PC-3 (cell line): ENCODE results near the gene METTL26. TPM values are rescaled to one million over a fixed set of nuclear protein-coding genes. Genes with fewer than 3 reads are reported as not detected.

Source experiments
- ATAC-seq: fragments of 200-7000 bp; cut with Tn5 transposase; 2 replicates; pipeline ENCODE4 v1.9.1; 2020; ENCODE audit warnings: mild to moderate bottlenecking, moderate library complexity
- BruUV-seq: library from RNA; stranded (reverse); fragments of 400-500 nt; replicated peaks from 2 replicates; lab custom pipeline; 2021; lab: Mats Ljungman, UMichigan
- CTCF ChIA-PET: fragments of 300-600 bp; sonication (Branson Sonifier 250); formaldehyde crosslinking; loops from one replicate; lab custom pipeline; 2022; ENCODE audit warnings: antibody characterized with exemption; lab: Charles Lee
- POLR2A ChIA-PET: fragments of 300-600 bp; sonication (Branson Sonifier 250); formaldehyde crosslinking; loops from one replicate; lab custom pipeline; 2022; ENCODE audit warnings: antibody characterized with exemption; ENCODE audit not compliant: unreplicated experiment; lab: Charles Lee
- DNase-seq: peaks from one replicate; pipeline ENCODE4 v3.0.0-alpha.2; 2015
- H2AFZ ChIP-seq: fragments of 300-600 bp; sonication (generic); 2 replicates; pipeline ENCODE4 v1.6.0; 2016; ENCODE audit warnings: antibody characterized with exemption, low read length
- H3F3A ChIP-seq: fragments of 300-600 bp; sonication (generic); one replicate; pipeline ENCODE4 v1.6.0; 2017; ENCODE audit warnings: antibody characterized with exemption, low read length, control low read depth, mild to moderate bottlenecking; ENCODE audit not compliant: unreplicated experiment
- H3K27ac ChIP-seq: fragments of 300-600 bp; sonication (generic); 2 replicates; pipeline ENCODE4 v1.5.1; 2016; ENCODE audit warnings: mild to moderate bottlenecking, low read length
- H3K27me3 ChIP-seq: fragments of 300-600 bp; sonication (generic); 2 replicates; pipeline ENCODE4 v1.6.1; 2016; ENCODE audit warnings: low read length, mixed read lengths
- H3K36me3 ChIP-seq: fragments of 300-600 bp; sonication (generic); 2 replicates; pipeline ENCODE4 v1.6.1; 2016; ENCODE audit warnings: low read depth, mixed run types, low read length, mixed read lengths
- H3K4me1 ChIP-seq: fragments of 300-600 bp; sonication (generic); 2 replicates; pipeline ENCODE4 v1.5.1; 2016; ENCODE audit warnings: low read length; ENCODE audit not compliant: insufficient read depth
- H3K4me2 ChIP-seq: fragments of 300-600 bp; sonication (generic); 2 replicates; pipeline ENCODE4 v1.6.0; 2016; ENCODE audit warnings: low read length
- H3K4me3 ChIP-seq: fragments of 300-600 bp; sonication (generic); 2 replicates; pipeline ENCODE4 v1.5.1; 2016; ENCODE audit warnings: mild to moderate bottlenecking, low read length, mixed read lengths
- H3K79me2 ChIP-seq: fragments of 300-600 bp; sonication (generic); 2 replicates; pipeline ENCODE4 v1.6.1; 2017; ENCODE audit warnings: low read length, mixed read lengths
- H3K9ac ChIP-seq: fragments of 300-600 bp; sonication (generic); 2 replicates; pipeline ENCODE4 v1.6.0; 2016; ENCODE audit warnings: mild to moderate bottlenecking, low read length
- H3K9me2 ChIP-seq: fragments of 300-600 bp; sonication (generic); replicated peaks from 2 replicates; pipeline ENCODE4 v1.6.1; 2016; ENCODE audit warnings: mixed run types, low read length, mixed read lengths
- H3K9me3 ChIP-seq: fragments of 300-600 bp; sonication (generic); 2 replicates; pipeline ENCODE4 v1.6.1; 2016; ENCODE audit warnings: low read length, mixed read lengths
- H4K20me1 ChIP-seq: fragments of 300-600 bp; sonication (generic); 2 replicates; pipeline ENCODE4 v1.6.1; 2016; ENCODE audit warnings: low read length, mixed read lengths
- CTCF ChIP-seq: fragments of 300-600 bp; sonication (generic); conservative IDR thresholded peaks from 2 replicates; pipeline ENCODE4 v1.5.1; 2017; ENCODE audit warnings: antibody characterized with exemption, low read depth, mild to moderate bottlenecking, low read length
- EZH2 ChIP-seq: fragments of 300-600 bp; sonication (generic); IDR thresholded peaks from one replicate; pipeline ENCODE4 v1.6.1; 2017; ENCODE audit warnings: antibody characterized with exemption, mild to moderate bottlenecking, low read length; ENCODE audit not compliant: unreplicated experiment
- EZH2phosphoT487 ChIP-seq: fragments of 300-600 bp; sonication (generic); IDR thresholded peaks from 2 replicates; pipeline ENCODE4 v1.6.1; 2018; ENCODE audit warnings: mild to moderate bottlenecking, antibody characterized with exemption, low read length, borderline replicate concordance
- intact Hi-C: fragments of 100-400 bp; cut with micrococcal nuclease; formaldehyde crosslinking; loops from 2 replicates; pipeline ENCODE4 v1.9.0; 2023
- total RNA-seq: library from RNA; depleted of rRNA; stranded (reverse); fragments of >200 nt; gene quantifications from 2 replicates; pipeline ENCODE4 v1.2.3, GENCODE V29; 2014

METTL26 gene
- total RNA-seq, 1 experiment from 2014 or later = 179 TPM

- H3K9me2 ChIP-seq = no peaks in the 10 kb centered on the region
- no peaks in the 10 kb centered on the region for H3F3A ChIP-seq
- H3K4me3 ChIP-seq = 0 out of 2 replicates have a peak overlapping the region, but pooled peaks have one; percentile 90
- peaks cover 34% of the 10 kb centered on the region for H3K79me2 ChIP-seq
- POLR2A ChIA-PET = no interaction called here
- DNase-seq (no peak), ATAC-seq (no peak)
- no peak for TF ChIP-seq EZH2phosphoT487
- no peak for TF ChIP-seq CTCF
- no peak for TF ChIP-seq EZH2
- no peak overlapping the region for H2AFZ ChIP-seq
- no peaks in the 10 kb centered on the region for H3K36me3 ChIP-seq
- peak overlapping the region; percentile 89 for H3K4me2 ChIP-seq
- H3K9me3 ChIP-seq = no peaks in the 10 kb centered on the region
- intact Hi-C loops = loop anchor here (5.0 to 10.0 kb wide), 2 partner anchors 50 to 62 kb away; partner anchors contain the start of genes CAPN15 and METTL26
- no peak overlapping the region for H3K9ac ChIP-seq
- peaks cover 9% of the 10 kb centered on the region; the same call in 1 of the 2 replicates for H3K4me1 ChIP-seq
- H4K20me1 ChIP-seq = no peaks in the 10 kb centered on the region; the same call in 1 of the 2 replicates
- no peaks in the 10 kb centered on the region for H3K27me3 ChIP-seq
- no peak overlapping the region for H3K27ac ChIP-seq
- CTCF ChIA-PET = no interaction called here
- BruUV-seq = no TSS peak
These were observed 49.2 kb downstream of the METTL26 start for GRCh38 chr16:586645-587590.

- POLR2A ChIA-PET = no interaction called here
- DNase-seq (no peak), ATAC-seq (no peak)
- H3F3A ChIP-seq = no peaks in the 10 kb centered on the region
- H4K20me1 ChIP-seq = no peaks in the 10 kb centered on the region; the same call in 1 of the 2 replicates
- no peak overlapping the region for H3K4me3 ChIP-seq
- H3K4me2 ChIP-seq = no peak overlapping the region
- BruUV-seq = no TSS peak
- CTCF ChIA-PET = interaction anchor here (0.6 to 1.0 kb wide), 2 partner anchors 9 to 15 kb away, joined by 3 read pairs; no protein-coding TSS in a partner anchor
- no peaks in the 10 kb centered on the region for H3K27me3 ChIP-seq
- H3K9me3 ChIP-seq = no peaks in the 10 kb centered on the region
- no peaks in the 10 kb centered on the region for H3K9me2 ChIP-seq
- H3K4me1 ChIP-seq = peaks cover 6% of the 10 kb centered on the region; the same call in 1 of the 2 replicates
- H3K27ac ChIP-seq = no peak overlapping the region
- no peak for TF ChIP-seq EZH2
- TF ChIP-seq CTCF = no peak
- no peak for TF ChIP-seq EZH2phosphoT487
- H3K36me3 ChIP-seq = no peaks in the 10 kb centered on the region
- peaks cover 27% of the 10 kb centered on the region for H3K79me2 ChIP-seq
- intact Hi-C loops = loop anchor here (5.0 to 10.0 kb wide), 2 partner anchors 51 to 61 kb away; partner anchors contain the start of genes CAPN15 and METTL26
- no peak overlapping the region for H2AFZ ChIP-seq
- H3K9ac ChIP-seq = no peak overlapping the region
These were observed 50.0 kb downstream of the METTL26 start for GRCh38 chr16:586047-586644.
